H1 (cell line): ENCODE data around the gene AK2. TPM values are rescaled to one million over a fixed set of nuclear protein-coding genes. Genes with fewer than 3 reads are reported as not detected.

Experiments used
- CTCF ChIA-PET: fragments of 300-600 bp; sonication (Branson Sonifier 250); formaldehyde crosslinking; loops from one replicate; lab custom pipeline; 2021; ENCODE audit not compliant: partially characterized antibody; lab: Charles Lee
- POLR2A ChIA-PET: fragments of 300-600 bp; sonication (Branson Sonifier 250); formaldehyde crosslinking; loops from one replicate; lab custom pipeline; 2021; ENCODE audit warnings: inconsistent platforms; ENCODE audit not compliant: partially characterized antibody; lab: Charles Lee
- DNase-seq, 2 experiments: peaks; one replicate each; pipeline versions ENCODE4 v3.0.0 to v3.0.0-alpha.2; 2010 to 2022; ENCODE audit warnings: low spot score in 2 of 2, low read depth in 1 of 2, mixed read lengths in 1 of 2
- FAIRE-seq: peaks from 2 replicates; lab custom pipeline; 2011; peaks lifted over from hg19 to GRCh38; lab: Jason Lieb, UNC
- H2AFZ ChIP-seq: 2 replicates; pipeline ENCODE4 v1.8.1; 2012; ENCODE audit warnings: low read length, inconsistent platforms
- H2AK5ac ChIP-seq: 2 replicates; pipeline ENCODE4 v1.6.1; 2013; ENCODE audit warnings: low read depth, low read length
- H2BK120ac ChIP-seq: replicated peaks from 2 replicates; pipeline ENCODE3; 2013; ENCODE audit warnings: low read depth, low read length, inconsistent platforms
- H2BK12ac ChIP-seq: 2 replicates; pipeline ENCODE4 v1.6.1; 2013; ENCODE audit warnings: low read depth, low read length
- H2BK15ac ChIP-seq: 2 replicates; pipeline ENCODE4 v1.6.1; 2013; ENCODE audit warnings: low read length
- H2BK20ac ChIP-seq: 2 replicates; pipeline ENCODE4 v1.6.1; 2013; ENCODE audit warnings: low read length
- H2BK5ac ChIP-seq: 2 replicates; pipeline ENCODE4 v1.6.1; 2013; ENCODE audit warnings: low read depth, low read length
- H3K14ac ChIP-seq: 2 replicates; pipeline ENCODE4 v1.6.1; 2013; ENCODE audit warnings: inconsistent platforms; ENCODE audit not compliant: insufficient read length
- H3K18ac ChIP-seq: 2 replicates; pipeline ENCODE4 v1.6.1; 2013; ENCODE audit warnings: low read length; ENCODE audit errors: extremely low read depth
- H3K23ac ChIP-seq: 2 replicates; pipeline ENCODE4 v1.6.1; 2013; ENCODE audit warnings: inconsistent platforms; ENCODE audit not compliant: insufficient read length
- H3K23me2 ChIP-seq: 2 replicates; pipeline ENCODE4 v1.6.1; 2013; ENCODE audit warnings: low read depth, low read length
- H3K27ac ChIP-seq: 2 replicates; pipeline ENCODE4 v1.6.1; 2011; ENCODE audit warnings: low read depth, low read length, inconsistent platforms
- H3K27me3 ChIP-seq, 4 experiments: replicated peaks in 1 of 4; 1 replicate in 1 of 4; 2 replicates in 3 of 4; pipeline versions ENCODE4 v1.6.1 to v1.8.1; 2011 to 2013; ENCODE audit warnings: low read length in 3 of 4, mild to moderate bottlenecking in 3 of 4, inconsistent platforms in 2 of 4, mixed read lengths in 2 of 4, moderate library complexity in 1 of 4; ENCODE audit not compliant: control insufficient read depth in 3 of 4, insufficient read depth in 3 of 4; ENCODE audit errors: extremely low read depth in 1 of 4
- H3K36me3 ChIP-seq, 4 experiments: 2 replicates each; pipeline versions ENCODE4 v1.6.1 to v1.8.1; 2011 to 2013; ENCODE audit warnings: mild to moderate bottlenecking in 4 of 4, low read length in 3 of 4, moderate library complexity in 2 of 4, control low read depth in 1 of 4, inconsistent platforms in 1 of 4; ENCODE audit not compliant: insufficient read depth in 4 of 4, control insufficient read depth in 2 of 4
- H3K4ac ChIP-seq: replicated peaks from 2 replicates; pipeline ENCODE3; 2013; ENCODE audit warnings: low read length, low read depth, mixed read lengths, inconsistent platforms; ENCODE audit not compliant: insufficient read length
- H3K4me1 ChIP-seq, 4 experiments: replicated peaks in 1 of 4; 1 replicate in 1 of 4; 2 replicates in 3 of 4; pipeline versions ENCODE4 v1.6.1 to v1.8.1; 2011 to 2013; ENCODE audit warnings: low read length in 3 of 4, inconsistent platforms in 2 of 4, mixed read lengths in 1 of 4; ENCODE audit not compliant: insufficient read depth in 4 of 4, control insufficient read depth in 3 of 4
- H3K4me2 ChIP-seq, 2 experiments: 2 replicates each; pipeline versions ENCODE4 v1.6.1 to v1.8.1; 2011 to 2013; ENCODE audit warnings: low read depth in 2 of 2, low read length in 2 of 2, control low read depth in 1 of 2, inconsistent platforms in 1 of 2, mild to moderate bottlenecking in 1 of 2; ENCODE audit not compliant: insufficient read depth in 1 of 2
- H3K4me3 ChIP-seq, 4 experiments: fragments of 200-600, 300-600 bp in 1 of 4; sonication (generic), shearing (Covaris generic), sonication (Bioruptor Twin) in 1 of 4; 2 replicates each; pipeline versions ENCODE4 v1.5.1 to v1.8.1; 2011 to 2016; ENCODE audit warnings: low read length in 4 of 4, low read depth in 3 of 4, control low read depth in 2 of 4, inconsistent platforms in 2 of 4, mild to moderate bottlenecking in 2 of 4, mixed read lengths in 1 of 4, moderate library complexity in 1 of 4; ENCODE audit not compliant: insufficient read depth in 2 of 4; ENCODE audit errors: extremely low read depth in 1 of 4
- H3K56ac ChIP-seq: replicated peaks from 2 replicates; pipeline ENCODE3; 2013; ENCODE audit warnings: low read depth, mild to moderate bottlenecking, mixed read lengths, low read length, inconsistent platforms; ENCODE audit not compliant: insufficient read length
- H3K79me1 ChIP-seq: 2 replicates; pipeline ENCODE4 v1.6.1; 2013; ENCODE audit warnings: low read depth, low read length, control low read depth
- H3K79me2 ChIP-seq, 2 experiments: 2 replicates each; pipeline versions ENCODE4 v1.6.1 to v1.8.1; 2012 to 2013; ENCODE audit warnings: low read length in 2 of 2, mild to moderate bottlenecking in 2 of 2, inconsistent platforms in 1 of 2; ENCODE audit not compliant: insufficient read depth in 2 of 2, control insufficient read depth in 1 of 2
- H3K9ac ChIP-seq, 4 experiments: replicated peaks in 1 of 4; 1 replicate in 1 of 4; 2 replicates in 3 of 4; pipeline versions ENCODE4 v1.6.1 to v1.8.1; 2011 to 2013; ENCODE audit warnings: low read depth in 3 of 4, low read length in 3 of 4, control low read depth in 2 of 4, mild to moderate bottlenecking in 2 of 4, moderate library complexity in 2 of 4, inconsistent platforms in 1 of 4; ENCODE audit errors: extremely low read depth in 1 of 4
- H3K9me3 ChIP-seq, 2 experiments: 2 replicates each; pipeline versions ENCODE4 v1.6.1 to v1.8.1; 2012 to 2013; ENCODE audit warnings: mild to moderate bottlenecking in 2 of 2, moderate library complexity in 2 of 2, control low read depth in 1 of 2, inconsistent platforms in 1 of 2, low read depth in 1 of 2, low read length in 1 of 2, mixed read lengths in 1 of 2; ENCODE audit not compliant: insufficient read depth in 2 of 2
- H4K20me1 ChIP-seq, 2 experiments: replicated peaks in 1 of 2; 2 replicates each; pipeline versions ENCODE3 to v1.8.1; 2011 to 2013; ENCODE audit warnings: inconsistent platforms in 2 of 2, low read length in 2 of 2, mild to moderate bottlenecking in 1 of 2; ENCODE audit not compliant: insufficient read depth in 2 of 2, control insufficient read depth in 1 of 2
- H4K5ac ChIP-seq: 2 replicates; pipeline ENCODE4 v1.6.1; 2013; ENCODE audit warnings: low read length, low read depth, mixed read lengths, inconsistent platforms; ENCODE audit not compliant: insufficient read length
- H4K8ac ChIP-seq: 2 replicates; pipeline ENCODE4 v1.8.0; 2013; ENCODE audit warnings: mild to moderate bottlenecking, moderate library complexity, low read length, inconsistent platforms; ENCODE audit not compliant: insufficient read depth; ENCODE audit errors: extremely low read depth
- H4K91ac ChIP-seq: replicated peaks from 2 replicates; pipeline ENCODE3; 2013; ENCODE audit warnings: low read length, mixed read lengths, inconsistent platforms; ENCODE audit not compliant: insufficient read length
- BCL11A ChIP-seq, 2 experiments: IDR thresholded peaks; one replicate each; pipeline ENCODE4 v1.6.1; 2011; ENCODE audit warnings: low read depth in 2 of 2, low read length in 2 of 2, mild to moderate bottlenecking in 2 of 2
- RBBP5 ChIP-seq: IDR thresholded peaks from 2 replicates; pipeline ENCODE4 v1.7.1; 2012; ENCODE audit warnings: low read depth, mild to moderate bottlenecking, inconsistent platforms, low read length, moderate library complexity, borderline replicate concordance
- RFX5 ChIP-seq: IDR thresholded peaks from 2 replicates; pipeline ENCODE4 v1.6.1; 2011; ENCODE audit warnings: low read depth, low read length, improper control_type of control experiment, borderline replicate concordance
- RXRA ChIP-seq: IDR thresholded peaks from 2 replicates; pipeline ENCODE4 v1.6.1; 2011; ENCODE audit warnings: low read depth, mild to moderate bottlenecking, low read length, moderate library complexity; ENCODE audit not compliant: insufficient read depth
- SIRT6 ChIP-seq: IDR thresholded peaks from one replicate; pipeline ENCODE4 v1.7.1; 2012; ENCODE audit warnings: low read length, inconsistent platforms
- SP4 ChIP-seq: IDR thresholded peaks from 2 replicates; pipeline ENCODE4 v1.6.1; 2012; ENCODE audit warnings: low read length, inconsistent platforms
- TAF7 ChIP-seq: optimal IDR thresholded peaks from 2 replicates; pipeline ENCODE3; 2011; ENCODE audit warnings: low read depth, mild to moderate bottlenecking, inconsistent platforms, low read length, moderate library complexity, borderline replicate concordance
- WGBS, 2 experiments: shearing (Covaris generic) in 1 of 2; methylation state at CpG; one replicate each; pipeline versions ENCODE4 v1.1.6 to v1.1.7; 2013 to 2015; ENCODE audit warnings: low lambda C conversion rate in 2 of 2, mixed read lengths in 2 of 2, inconsistent platforms in 1 of 2, low coverage in 1 of 2, missing lambda C conversion rate in 1 of 2; ENCODE audit not compliant: insufficient replicate concordance in 2 of 2, insufficient coverage in 1 of 2, insufficient read length in 1 of 2; ENCODE audit errors: extremely low coverage in 1 of 2, missing lambda C conversion rate in 1 of 2; 5-methylcytosine and 5-hydroxymethylcytosine counted together
- polyA plus RNA-seq, 7 experiments: library from polyadenylated mRNA; depleted of rRNA in 3 of 7; stranded (reverse) in 5 of 7; unstranded in 2 of 7; fragments of >200 nt in 5 of 7; fragments of 200-250 nt in 2 of 7; gene quantifications; 1 replicate in 5 of 7; 2 replicates in 1 of 7; 4 replicates in 1 of 7; pipeline versions ENCODE4 v1.2.1 to v1.2.3, GENCODE V29; 2011 to 2013; ENCODE audit warnings: missing spikeins in 2 of 7, mixed read lengths in 2 of 7
- total RNA-seq: library from RNA; stranded (reverse); fragmentation: NEBNext Ultra II Directional; extraction: Animal tissue kit (Norgen Biotek cat#: 25700); gene quantifications from 2 replicates; pipeline ENCODE4 v1.2.1, GENCODE V29; 2021
- TF ChIP-seq, protein P1 (sequence below): IDR thresholded peaks from 2 replicates; pipeline ENCODE4 v1.6.1; 2012; ENCODE audit warnings: inconsistent platforms
- TF ChIP-seq, protein P2 (sequence below): IDR thresholded peaks from 2 replicates; pipeline ENCODE4 v1.6.1; 2011; ENCODE audit warnings: low read length, improper control_type of control experiment
- TF ChIP-seq, protein P3 (sequence below): IDR thresholded peaks from 2 replicates; pipeline ENCODE4 v1.6.1; 2011; ENCODE audit warnings: low read depth, mild to moderate bottlenecking, low read length; ENCODE audit not compliant: insufficient read depth

The AK2 gene
- total and polyA plus RNA-seq, 2 of the 8 experiments (the other 6 are each of a cell fraction or from before 2014, with no cell fraction given): 92.3 to 137 TPM

DNA sequence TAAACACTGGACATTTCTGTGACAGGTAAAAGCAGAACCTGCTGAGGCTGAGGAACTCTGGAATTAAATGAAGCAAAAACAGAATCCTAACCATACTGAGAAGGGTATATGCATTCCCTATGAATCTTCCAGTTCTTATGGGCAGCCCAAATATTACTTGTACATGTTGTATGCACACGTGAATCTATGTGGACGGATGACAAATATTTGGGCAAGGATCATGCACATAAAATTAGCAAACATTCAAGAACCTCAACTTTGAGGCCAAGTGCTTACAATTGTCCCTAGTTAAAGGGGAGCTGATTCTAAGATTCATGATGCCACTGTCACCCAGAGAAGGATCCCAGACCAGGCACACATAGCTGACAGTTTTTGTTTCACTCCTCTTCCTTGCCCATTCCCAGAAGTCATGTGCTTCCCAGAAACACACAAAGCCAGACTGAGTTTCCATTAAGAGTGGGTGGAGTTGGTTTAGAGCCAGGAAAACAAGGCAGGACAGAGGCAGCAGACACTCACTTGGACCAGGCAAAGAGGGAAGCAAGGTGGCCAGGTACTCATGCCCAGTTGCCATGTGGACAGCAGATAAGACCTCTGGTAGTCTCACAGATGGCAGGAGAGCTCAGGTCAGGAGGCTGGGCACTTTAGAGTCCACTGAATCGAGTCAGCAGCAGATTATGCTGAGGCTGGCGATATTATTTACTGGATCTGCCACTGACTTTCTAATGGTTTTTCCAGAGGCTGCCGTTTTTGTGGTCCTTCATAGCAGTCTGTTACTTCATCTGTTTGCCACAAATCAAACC is 25.6 kb downstream of the AK2 start:
- no peak overlapping the region for H4K91ac ChIP-seq
- H3K27ac ChIP-seq: no peak overlapping the region
- WGBS, 2 experiments: 96% methylated on average over 5 of the region's 5 CpGs; no CpG with 5 or more reads in 1 of the 2 experiments
- H3K79me1 ChIP-seq: no peaks in the 10 kb centered on the region
- POLR2A ChIA-PET: interaction anchor here (1.2 kb wide), 1 partner anchor 14 kb away, joined by 3 read pairs; no protein-coding TSS in a partner anchor
- H2BK20ac ChIP-seq: no peak overlapping the region
- H2AK5ac ChIP-seq: no peak overlapping the region
- H3K14ac ChIP-seq: no peak overlapping the region
- H3K27me3 ChIP-seq: no peaks in the 10 kb centered on the region
- H2BK120ac ChIP-seq: no peak overlapping the region
- DNase-seq (no peak), FAIRE-seq (no peak)
- H3K4me2 ChIP-seq: no peak overlapping the region
- H2BK15ac ChIP-seq: no peak overlapping the region
- no peak overlapping the region for H3K56ac ChIP-seq
- no peaks in the 10 kb centered on the region for H3K23me2 ChIP-seq
- no peak overlapping the region for H3K23ac ChIP-seq
- H3K36me3 ChIP-seq: peaks cover 33 to 61% (median 50%) of the 10 kb centered on the region in 4 experiments
- no peaks in the 10 kb centered on the region for H3K9me3 ChIP-seq
- peaks cover 0 to 5% of the 10 kb centered on the region in 2 experiments for H4K20me1 ChIP-seq
- peaks cover 0 to 2% (median 1%) of the 10 kb centered on the region in 4 experiments; a peak in 4 of 7 replicates for H3K4me1 ChIP-seq
- no peak overlapping the region for H3K9ac ChIP-seq
- CTCF ChIA-PET: no interaction called here
- no peak overlapping the region for H2BK5ac ChIP-seq
- no peak overlapping the region for H3K4ac ChIP-seq
- no peaks in the 10 kb centered on the region for H3K79me2 ChIP-seq
- no peak overlapping the region for H3K18ac ChIP-seq
- no peak overlapping the region for H3K4me3 ChIP-seq
- H4K5ac ChIP-seq: no peak overlapping the region
- H4K8ac ChIP-seq: no peak overlapping the region
- H2AFZ ChIP-seq: no peak overlapping the region
- H2BK12ac ChIP-seq: no peak overlapping the region
- TF ChIP-seq, protein P1, sequence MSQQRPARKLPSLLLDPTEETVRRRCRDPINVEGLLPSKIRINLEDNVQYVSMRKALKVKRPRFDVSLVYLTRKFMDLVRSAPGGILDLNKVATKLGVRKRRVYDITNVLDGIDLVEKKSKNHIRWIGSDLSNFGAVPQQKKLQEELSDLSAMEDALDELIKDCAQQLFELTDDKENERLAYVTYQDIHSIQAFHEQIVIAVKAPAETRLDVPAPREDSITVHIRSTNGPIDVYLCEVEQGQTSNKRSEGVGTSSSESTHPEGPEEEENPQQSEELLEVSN: no peak
- TF ChIP-seq RFX5: no peak
- no peak for TF ChIP-seq TAF7
- TF ChIP-seq, protein P2, sequence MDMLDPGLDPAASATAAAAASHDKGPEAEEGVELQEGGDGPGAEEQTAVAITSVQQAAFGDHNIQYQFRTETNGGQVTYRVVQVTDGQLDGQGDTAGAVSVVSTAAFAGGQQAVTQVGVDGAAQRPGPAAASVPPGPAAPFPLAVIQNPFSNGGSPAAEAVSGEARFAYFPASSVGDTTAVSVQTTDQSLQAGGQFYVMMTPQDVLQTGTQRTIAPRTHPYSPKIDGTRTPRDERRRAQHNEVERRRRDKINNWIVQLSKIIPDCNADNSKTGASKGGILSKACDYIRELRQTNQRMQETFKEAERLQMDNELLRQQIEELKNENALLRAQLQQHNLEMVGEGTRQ: no peak
- TF ChIP-seq BCL11A (IDR thresholded peaks at IDR 0.05; ENCODE audit: low read depth in 2 of 2, low read length in 2 of 2): no peak
- no peak for TF ChIP-seq SIRT6
- TF ChIP-seq SP4: no peak
- no peak for TF ChIP-seq RXRA
- TF ChIP-seq, protein P3, sequence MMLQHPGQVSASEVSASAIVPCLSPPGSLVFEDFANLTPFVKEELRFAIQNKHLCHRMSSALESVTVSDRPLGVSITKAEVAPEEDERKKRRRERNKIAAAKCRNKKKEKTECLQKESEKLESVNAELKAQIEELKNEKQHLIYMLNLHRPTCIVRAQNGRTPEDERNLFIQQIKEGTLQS: no peak
- no peak for TF ChIP-seq RBBP5
- TF ChIP-seq, all 59 proteins: peak for 0
